GM18526 (cell line): ENCODE measurements around the gene LEMD3.

Experiments
- POLR2A ChIP-seq: IDR thresholded peaks from 3 replicates; pipeline ENCODE4 v1.6.1; 2011; ENCODE audit not compliant: insufficient read length; ENCODE audit errors: extremely low read depth

Gene LEMD3

GRCh38 chr12:65169320-65170208, at the start of gene LEMD3:
Gene LEMD3, plus strand, starts transcription at chr12:65169583. Its CDS starts 14 bp downstream, at chr12:65169597.
- TF ChIP-seq POLR2A, result peak; percentile 92

- no peak for TF ChIP-seq POLR2A
Measured at GRCh38 chr12:65121049-65121955, 48.1 kb upstream of the LEMD3 start, which contains the start of gene WIF1. Gene WIF1, minus strand, starts transcription at chr12:65121305. Its CDS starts 114 bp downstream, at chr12:65121191.

GRCh38 chr12:65121956-65122469, 47.4 kb upstream of the LEMD3 start:
- no peak for TF ChIP-seq POLR2A

GRCh38 chr12:65122703-65123102, 46.7 kb upstream of the LEMD3 start:
- no peak for TF ChIP-seq POLR2A

GRCh38 chr12:65123435-65124063, 45.8 kb upstream of the LEMD3 start:
- TF ChIP-seq POLR2A, result no peak

- TF ChIP-seq POLR2A, result no peak
Measured at GRCh38 chr12:65125247-65125646, 44.1 kb upstream of the LEMD3 start.

- TF ChIP-seq POLR2A, result no peak
Measured at GRCh38 chr12:65125975-65126374, 43.4 kb upstream of the LEMD3 start.

- TF ChIP-seq POLR2A, result no peak
Measured at GRCh38 chr12:65126482-65126881, 42.9 kb upstream of the LEMD3 start.

GRCh38 chr12:65133879-65134278, 35.5 kb upstream of the LEMD3 start:
- no peak for TF ChIP-seq POLR2A

GRCh38 chr12:65139389-65139788, 30.0 kb upstream of the LEMD3 start:
- no peak for TF ChIP-seq POLR2A

GRCh38 chr12:65140738-65141137, 28.6 kb upstream of the LEMD3 start:
- TF ChIP-seq POLR2A, result no peak

GRCh38 chr12:65147312-65147905, 22.0 kb upstream of the LEMD3 start:
- TF ChIP-seq POLR2A, result no peak

- TF ChIP-seq POLR2A, result no peak
Measured at GRCh38 chr12:65152012-65152411, 17.4 kb upstream of the LEMD3 start.

- no peak for TF ChIP-seq POLR2A
Measured at GRCh38 chr12:65152596-65152995, 16.8 kb upstream of the LEMD3 start.

GRCh38 chr12:65155784-65156183, 13.6 kb upstream of the LEMD3 start:
- TF ChIP-seq POLR2A, result no peak
